CMK (cell line): ENCODE measurements around the gene NBEA.

Experiments
- DNase-seq: peaks from one replicate; pipeline ENCODE4 v3.0.0-alpha.2; 2010; ENCODE audit warnings: low read depth

The NBEA gene

DNA sequence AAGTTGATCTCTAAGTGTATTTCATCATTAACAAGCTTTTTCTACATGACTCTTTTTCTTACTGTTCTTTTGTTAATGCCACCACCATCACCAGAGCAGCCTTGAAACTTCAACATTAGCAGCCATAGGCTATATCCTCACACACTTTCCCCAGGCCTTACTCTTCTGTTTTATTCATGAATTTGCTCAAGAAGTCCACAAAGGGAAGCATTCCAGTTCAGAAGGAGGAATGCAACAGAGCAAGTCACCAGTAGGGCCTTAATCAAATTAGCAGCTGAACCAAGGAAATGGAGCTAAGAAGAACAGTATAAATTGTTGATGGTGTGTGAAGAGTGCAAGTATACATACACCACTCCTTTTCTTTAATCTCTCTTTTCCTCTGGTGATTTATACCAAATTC, 223.1 kb downstream of the NBEA start:
- DNase-seq, result no peak

DNA sequence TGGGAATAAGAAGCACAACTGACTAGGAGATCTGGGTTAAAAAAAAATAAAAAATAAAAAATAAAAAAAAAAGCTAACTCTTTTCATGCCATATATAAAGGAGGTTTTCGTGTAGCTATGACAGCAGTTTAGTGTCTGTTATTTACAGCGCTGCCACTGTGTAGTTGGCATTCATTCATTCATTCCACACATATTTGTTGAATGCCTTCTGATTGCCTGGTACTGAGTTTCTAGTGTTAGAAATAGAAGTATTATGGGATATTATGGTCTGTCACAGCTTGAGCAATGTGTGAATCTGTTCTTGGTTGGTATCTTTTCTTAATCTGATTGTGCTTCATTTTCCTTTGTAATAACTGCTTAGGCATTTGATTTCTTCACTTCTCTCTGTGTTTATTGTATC, 237.4 kb downstream of the NBEA start:
- DNase-seq, result no peak

DNA sequence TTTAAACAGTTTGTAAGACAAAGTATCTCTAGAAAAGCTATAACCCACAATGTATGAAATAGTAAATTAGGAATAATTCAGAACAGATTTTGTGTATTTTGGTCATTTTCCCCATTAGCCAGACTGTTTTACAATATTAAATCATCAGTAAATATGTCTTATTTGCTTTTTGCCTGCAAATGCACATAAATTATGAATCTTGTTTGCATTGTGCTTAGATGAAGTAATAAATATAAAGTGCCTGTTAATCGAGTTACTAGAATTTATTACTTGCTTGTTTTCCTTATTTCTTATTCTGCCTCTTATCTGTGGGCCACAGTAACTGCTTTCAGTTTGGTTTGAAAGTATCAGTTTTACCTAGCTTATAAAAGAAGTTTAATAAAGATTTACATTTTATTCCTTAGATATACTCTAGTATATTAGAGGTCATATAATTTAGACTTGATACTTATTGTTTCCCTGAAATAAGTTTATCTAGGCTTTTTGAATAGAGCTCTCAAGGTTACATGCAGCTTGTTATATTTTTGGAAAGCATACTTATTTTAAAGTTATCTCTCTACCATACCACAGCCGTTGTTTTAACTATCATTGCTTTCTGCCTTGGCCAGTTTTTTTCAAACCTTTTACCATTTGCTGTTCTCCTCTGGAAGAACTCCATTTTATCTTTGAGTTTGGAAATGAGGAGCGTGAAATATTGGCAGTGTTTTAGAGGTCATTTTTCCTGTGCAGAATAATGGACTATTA, 238.0 kb downstream of the NBEA start:
- no peak for DNase-seq

DNA sequence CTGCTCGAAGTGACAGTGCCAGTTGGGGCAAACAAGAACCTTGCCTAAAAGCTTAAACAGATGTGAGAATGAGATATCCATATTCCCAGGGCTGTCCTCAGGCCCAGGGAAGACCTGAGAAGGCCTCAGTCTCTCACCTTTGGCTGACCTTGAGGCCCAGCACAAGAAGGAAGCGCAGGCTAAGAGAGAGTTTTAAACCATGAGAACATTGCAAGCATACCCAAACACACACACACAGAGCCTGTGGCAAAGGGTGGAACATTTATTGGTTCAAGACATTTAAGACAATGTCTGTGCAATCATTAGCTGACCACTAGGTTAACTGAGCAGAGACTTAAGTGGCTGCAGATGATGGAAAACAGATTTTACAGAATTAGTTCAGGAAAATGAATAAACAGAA, 248.2 kb downstream of the NBEA start:
- no peak for DNase-seq

DNA sequence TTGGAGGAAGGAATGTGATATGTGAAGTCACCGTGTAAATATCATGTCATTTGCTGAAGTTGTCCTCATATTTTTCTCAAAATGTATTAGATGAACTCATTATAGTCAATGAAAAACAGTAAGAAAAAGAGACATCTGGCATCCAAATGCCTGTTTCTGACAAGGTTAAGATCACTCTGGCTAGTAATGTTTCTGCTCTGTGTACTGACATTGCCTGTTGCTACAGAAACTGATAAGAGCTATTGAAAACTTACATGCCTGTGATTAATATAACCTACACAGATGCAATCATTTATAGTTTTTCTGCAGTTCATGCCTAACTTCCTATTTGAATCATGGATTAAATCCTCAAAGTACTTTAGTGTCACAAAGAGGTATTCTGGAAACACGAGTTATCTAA, 249.8 kb downstream of the NBEA start:
- no peak for DNase-seq

DNA sequence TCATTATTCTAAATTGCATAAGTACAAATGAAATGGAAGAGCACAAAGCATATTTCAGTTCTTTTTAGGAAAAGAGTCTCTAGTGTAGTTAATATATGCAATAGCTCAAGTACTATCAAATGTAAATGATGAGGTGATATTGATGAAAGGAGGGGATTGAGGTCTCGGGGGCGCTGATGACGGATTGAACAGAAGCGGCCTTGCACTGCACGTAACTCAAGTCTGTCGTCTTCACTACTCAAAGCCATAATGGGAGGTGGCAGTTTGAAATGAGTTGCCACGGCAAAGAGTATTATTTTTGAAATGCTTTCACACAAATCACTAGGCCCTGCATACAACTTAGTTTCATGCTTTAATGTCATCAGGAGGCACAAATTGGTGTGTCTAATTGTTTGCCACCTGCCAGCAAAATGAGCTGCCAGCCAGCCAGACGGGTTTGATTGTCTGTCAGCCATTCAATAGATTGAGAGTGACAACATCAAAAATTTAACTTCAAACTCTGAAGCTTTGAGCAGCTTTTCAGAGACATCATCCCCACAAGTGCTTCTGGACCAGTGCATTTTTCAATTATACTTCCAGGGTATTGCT, 256.6 kb downstream of the NBEA start:
- no peak for DNase-seq

DNA sequence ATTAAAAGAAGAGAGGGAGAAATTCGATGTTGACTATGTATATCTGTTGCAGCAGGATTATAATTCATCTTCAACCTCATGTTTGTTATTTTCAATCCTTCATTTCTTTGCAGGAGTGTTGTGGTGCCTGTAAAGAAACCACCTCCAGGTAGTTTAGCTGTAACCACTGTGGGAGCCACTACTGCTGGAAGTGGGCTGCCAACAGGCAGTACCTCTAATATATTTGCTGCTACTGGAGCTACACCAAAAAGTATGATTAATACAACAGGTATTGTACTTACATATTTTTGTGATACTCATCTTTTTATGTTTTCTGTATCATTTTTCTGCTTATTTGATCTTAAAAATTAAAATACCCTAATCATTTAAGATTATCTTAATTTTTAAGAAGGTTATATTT, 266.5 kb downstream of the NBEA start:
- DNase-seq, result no peak

DNA sequence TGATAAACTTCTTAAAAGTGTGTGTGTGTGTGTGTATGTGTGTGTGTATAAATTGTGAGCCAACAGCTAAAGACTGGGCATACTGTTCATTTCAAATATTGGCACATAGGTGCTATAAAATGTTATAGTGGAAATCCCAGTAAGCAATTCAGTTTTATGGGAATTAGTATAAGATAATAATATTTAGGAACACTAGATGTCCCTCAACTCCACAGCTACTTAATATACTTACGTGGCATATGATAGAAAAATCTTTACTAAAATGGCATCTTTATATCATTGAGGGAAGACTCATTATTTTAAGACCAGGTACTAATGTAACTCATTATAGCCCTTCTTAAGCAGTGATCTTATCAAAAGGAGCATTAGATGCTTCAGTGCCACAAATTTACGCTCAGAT, 268.2 kb downstream of the NBEA start:
- DNase-seq, result no peak

DNA sequence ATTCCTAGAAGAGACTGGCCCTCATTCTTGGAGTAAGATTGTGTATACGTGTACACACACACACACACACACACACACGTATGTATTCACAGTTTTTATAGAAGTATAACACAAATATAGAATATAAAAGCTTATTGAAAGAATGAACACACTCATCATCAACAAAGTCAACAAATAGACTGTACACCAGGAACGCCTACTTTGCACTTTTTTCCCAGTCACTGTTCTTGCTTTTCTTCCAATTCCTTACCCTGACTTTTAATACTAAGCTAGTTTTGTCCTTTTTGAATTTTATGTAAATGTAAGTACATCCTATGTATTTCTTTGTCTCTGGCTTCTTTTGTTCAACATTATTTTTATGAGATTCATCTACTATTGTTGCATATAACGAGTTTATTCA, 269.9 kb downstream of the NBEA start:
- DNase-seq, result no peak

DNA sequence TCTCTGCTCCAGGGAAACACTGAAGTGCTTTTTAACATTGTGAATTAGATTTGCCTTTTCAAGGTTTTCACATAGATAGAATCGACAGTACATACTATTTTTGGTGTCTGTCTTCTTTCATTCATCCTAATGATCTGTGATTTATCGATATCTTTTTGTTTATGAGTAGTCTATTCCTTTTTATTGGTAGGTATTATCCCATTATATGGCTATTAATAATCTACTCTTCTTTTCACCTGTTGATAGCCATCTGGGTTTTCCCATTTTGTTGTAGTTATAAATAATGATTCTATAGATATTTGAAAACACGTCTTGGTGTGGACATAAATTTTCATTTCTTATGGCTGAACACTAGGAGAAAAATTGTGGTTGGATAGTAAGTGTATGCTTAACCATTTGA, 271.8 kb downstream of the NBEA start:
- DNase-seq, result no peak

DNA sequence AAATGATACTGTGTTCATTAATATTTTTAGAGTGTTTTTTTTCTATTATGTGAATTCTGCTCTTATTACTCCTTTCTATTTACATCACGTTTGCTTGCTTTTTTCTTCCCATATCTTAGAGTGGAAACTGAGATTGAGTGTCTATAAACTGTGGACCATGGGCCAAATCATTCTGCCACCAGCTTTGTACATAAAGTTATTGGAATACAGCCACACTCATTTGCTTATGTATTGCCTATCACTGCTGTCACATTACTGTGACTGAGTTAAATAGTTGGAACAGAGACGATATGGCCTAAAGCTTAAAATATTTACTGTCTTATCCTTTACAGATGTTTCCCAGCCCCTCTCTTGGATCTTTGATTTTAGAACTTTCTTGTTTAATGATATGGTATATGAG, 274.1 kb downstream of the NBEA start:
- DNase-seq, result no peak

DNA sequence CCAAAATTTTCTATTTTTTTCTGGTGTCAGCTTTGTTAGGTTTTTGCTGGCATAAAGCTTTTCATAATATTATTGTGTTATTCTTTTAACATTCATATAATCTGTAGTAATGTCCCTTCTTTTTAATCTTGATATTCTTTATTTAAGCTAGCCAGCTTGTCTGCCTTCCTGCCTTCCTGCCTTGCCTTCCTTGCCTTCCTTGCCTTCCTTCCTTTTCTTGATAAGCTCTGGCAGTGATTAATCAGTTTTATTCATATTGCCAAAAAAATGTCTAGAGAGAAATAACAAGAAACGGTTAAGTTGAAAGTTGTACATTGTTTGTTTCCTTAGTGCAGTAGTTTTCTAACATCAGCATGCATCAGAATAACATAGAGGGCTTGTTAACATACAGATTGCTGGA, 277.0 kb downstream of the NBEA start:
- no peak for DNase-seq

DNA sequence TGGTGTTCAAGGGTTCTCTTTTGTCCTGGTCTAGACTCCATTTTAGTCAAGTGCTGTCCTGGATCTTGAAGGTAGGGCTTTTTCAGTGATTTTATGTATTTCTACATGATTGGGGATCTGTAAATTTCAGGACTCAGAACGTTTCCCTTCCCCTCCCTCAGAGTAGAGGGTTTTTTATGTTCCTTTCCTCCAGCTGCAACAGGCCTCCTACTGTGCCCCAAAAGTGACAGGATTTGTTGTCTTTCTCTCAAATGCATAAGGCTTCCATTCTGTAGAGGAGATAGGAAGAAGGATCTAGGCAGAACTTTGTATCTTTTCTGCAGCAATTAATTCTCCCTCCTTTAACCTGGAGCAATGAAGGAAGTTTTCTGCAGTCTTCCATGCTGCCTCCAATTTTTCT, 283.1 kb downstream of the NBEA start:
- DNase-seq, result no peak

DNA sequence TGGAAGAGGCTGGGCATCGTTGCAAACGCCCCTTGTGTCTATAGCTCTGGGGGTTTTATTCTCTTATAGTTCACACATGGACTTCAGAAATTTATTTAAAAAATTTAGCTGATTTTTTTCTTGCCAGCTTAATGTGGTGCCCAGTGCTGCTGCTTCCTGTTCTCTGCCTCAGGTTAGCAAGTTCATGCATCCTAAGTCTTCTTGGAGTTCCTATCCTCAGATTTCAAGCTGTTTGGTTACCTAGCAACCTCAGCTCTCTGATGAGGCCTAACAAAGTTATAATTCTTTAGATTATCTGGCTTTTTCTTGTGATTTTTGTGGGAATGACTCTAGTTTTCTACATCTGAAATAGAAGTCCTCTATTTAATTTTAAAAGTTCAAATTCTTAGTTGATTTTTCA, 283.5 kb downstream of the NBEA start:
- DNase-seq, result no peak

DNA sequence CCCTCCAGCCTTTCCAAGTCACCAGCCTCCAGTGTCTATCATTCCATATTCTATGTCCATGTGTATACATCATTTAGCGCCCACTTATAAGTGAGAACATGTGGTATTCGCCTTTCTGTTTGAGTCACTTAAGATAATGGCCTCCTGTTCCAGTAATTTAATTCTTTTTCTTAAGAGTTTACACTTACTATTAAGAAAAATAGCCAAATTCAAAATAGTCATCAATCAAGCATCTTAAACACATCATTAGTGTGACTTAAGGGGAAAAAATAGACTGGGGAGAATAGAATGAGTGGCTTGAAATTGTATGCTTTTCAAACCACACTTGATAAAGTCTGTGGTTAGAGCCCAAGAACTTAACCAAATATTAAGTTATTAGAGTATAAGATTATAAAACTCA, 286.5 kb downstream of the NBEA start:
- no peak for DNase-seq

DNA sequence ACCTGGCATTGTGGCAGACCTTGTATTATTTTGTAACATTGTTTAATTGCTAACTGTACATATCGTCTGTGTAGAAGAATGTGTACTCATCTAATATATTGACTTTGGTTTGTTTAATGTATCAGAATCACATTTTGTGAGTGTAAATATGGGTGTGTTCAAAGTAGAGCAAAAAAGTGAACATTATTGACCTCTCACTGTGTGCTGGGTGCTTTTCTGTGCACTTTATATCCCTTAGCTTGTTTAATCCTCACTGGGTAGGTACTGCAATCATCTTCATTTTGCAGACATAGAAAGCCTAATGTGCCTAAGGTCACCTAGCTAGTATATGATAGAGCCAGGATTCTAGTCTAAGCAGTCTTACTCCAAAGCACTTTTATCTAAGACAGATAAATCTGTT, 289.4 kb downstream of the NBEA start:
- no peak for DNase-seq

DNA sequence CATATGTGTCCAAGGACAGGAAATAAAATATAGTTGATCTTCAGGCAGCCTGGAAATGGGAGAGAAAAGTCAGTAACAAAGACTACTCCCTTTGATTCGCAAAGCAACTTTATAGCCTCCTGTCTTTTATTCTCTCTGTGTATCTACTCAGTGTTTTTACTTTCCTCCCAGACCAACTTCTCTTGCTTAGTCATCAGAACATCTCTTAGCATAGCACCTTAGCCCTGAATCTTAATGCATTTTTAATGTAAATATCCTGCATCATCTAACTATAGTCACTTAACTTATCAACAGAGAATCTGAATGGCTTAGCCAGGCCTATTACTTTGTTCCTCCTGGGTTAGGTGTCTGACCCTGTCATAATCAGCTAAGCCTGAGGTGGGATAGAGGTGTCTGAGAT, 296.2 kb downstream of the NBEA start:
- no peak for DNase-seq

DNA sequence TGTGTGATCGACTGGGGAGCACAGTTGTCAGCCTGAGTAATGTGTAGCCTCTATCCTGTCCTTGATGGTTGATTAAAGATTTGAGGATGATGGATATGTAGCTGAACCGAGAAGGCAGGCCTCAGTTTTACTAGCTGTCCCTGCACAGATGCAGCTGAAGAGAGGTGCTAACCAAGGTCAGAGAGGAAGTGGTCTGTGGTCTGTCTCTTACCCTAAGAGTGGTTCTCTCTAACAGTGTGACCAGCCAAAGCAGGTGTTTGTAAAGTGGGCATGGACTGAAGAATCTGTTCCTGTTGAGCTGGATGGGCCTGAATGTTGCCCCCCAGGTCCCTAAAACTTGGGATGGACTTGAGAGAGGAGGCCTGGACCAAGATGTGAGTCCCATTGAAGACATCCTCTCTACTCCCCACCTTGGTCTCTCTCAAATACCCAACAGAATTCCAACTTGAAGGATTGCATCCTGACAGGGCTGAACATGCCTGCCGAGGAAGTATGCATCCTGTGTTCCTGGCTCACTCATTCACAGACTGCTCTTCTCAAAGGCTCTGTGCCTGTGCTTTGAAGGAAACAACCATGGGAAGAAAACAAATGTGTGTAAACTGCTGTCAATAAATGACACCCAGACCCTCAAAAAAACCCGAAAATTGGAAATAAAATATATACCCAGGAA, 310.6 kb downstream of the NBEA start:
- no peak for DNase-seq

DNA sequence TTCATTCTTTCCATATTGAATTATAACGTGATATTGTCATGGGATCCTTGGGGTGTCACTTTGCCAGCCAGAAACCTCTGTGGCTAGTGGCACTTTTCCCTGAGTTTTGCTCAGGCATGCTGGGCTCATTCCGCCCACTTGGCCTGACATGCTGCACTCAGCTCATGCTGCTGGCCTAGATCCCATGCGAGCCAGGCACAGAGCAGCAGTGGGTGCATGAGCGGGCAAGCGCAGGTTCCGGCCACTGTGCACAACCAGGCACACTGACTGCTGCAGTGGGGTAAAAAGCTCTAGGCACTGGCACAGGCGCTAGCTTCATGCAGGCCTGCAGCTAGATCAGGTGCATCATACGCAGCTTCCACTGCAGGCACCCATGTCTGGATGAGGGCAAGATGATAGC, 313.2 kb downstream of the NBEA start:
- DNase-seq, result no peak

DNA sequence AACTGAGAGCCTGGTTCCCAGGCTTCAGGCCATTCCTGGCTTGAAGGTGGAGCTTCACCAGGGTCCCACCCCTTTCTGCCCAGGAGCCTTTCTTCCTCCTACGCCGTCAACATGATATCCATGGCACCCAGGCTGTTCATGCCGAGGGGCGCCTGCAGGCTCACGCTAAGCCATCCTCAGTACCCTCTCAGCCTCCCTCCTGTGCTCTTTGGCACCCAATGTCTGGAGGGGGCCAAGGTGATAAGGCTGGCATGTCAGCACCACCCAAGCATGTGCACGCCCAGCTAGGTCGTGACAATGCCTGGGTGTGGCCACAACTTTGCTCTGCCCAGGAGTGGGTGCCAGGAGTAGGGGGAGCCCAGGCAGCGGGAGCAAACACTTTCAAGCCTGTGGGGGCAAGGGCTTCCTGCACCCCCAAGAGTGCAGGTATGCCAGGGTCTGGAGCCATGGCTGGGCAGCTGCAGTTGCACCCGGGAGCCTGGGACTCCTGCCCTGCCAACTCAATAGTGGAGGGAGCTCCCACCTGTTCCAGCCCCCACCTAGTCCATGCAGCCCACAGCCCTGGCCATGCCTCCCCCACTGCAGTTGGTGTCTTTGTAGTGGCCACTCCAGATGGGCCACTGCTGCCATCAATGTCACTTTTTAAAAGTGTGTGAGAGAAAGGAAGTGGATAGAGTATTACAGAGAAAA, 314.5 kb downstream of the NBEA start:
- no peak for DNase-seq

DNA sequence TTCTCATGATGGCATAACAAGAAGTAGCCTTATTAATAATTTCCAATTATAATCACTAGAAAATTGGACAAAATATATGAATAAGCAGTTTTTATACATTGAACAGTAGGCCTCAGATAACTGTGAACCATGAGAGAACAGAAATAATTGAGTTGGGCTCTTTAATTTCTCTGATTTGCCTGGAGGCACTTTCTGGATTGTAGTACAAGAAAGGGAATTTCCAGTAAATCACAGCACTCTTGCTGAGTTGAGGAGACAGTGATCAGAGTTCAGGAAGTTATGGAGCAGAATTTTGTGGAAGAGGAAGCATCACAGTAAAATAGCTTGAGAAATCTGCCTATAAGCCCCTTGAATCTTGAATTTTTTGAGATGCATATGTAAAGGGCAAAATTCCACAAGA, 318.2 kb downstream of the NBEA start:
- DNase-seq, result no peak

DNA sequence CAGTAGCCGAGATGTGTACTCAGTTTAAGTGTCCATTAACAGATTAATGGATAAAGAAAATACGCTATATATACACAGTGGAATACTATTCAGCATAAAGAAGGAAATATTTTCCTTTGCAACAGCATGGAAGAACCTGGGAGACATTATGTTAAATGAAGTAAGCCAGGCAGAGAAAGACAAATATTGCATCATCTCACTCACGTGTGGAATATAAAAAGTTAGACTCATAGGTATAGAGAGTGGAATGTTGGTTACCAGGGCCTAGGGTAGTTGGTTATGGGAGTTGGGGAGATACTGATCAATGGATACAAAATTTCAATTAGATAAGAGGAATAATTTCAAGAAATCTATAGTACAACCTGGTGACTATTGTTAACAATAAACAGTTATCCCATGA, 324.3 kb downstream of the NBEA start:
- DNase-seq, result no peak

DNA sequence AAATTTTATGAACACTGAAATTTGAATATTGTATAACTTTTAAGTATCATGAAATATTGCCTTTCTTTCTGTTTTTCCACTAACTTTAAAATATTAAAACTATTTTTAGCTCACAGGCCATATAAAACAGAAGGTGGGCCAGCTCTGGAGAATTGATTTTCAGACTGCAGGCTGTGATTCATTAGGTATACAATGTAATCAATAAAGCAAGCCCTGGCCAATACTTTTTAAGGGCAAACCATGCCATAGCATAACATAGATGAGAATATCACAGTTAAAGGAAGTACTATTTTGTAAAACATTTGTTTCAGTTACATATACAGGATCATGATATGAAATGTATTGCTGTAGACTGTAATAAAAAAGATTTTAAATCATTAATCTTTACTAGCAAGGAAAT, 336.8 kb downstream of the NBEA start:
- DNase-seq, result no peak
